ENCODE results near the gene LSM7.

- TF ChIP-seq EP300 (IDR thresholded peaks at IDR 0.05): no peak
- TF ChIP-seq CTCF (IDR thresholded peaks at IDR 0.05): no peak
Observed at GRCh38 chr19:2318923-2319322, 9.5 kb downstream of the LSM7 start.
